Spleen (tissue), 11 donors: Measurements from ENCODE around the gene CCDC12. TPM values are rescaled to one million over a fixed set of nuclear protein-coding genes. Genes with fewer than 3 reads are reported as not detected.

Experiments
- DNase-seq: peaks from one replicate; pipeline ENCODE4 v3.0.0-alpha.2; 2020
- H3K27ac ChIP-seq, 8 donors: fragments of 200-600 bp; sonication (generic) in 7 of 8; 1 replicate in 4 of 8; 2 replicates in 4 of 8; pipeline versions ENCODE4 v1.5.0 to v1.8.0; 2016 to 2021; ENCODE audit warnings: inconsistent platforms in 4 of 8, mild to moderate bottlenecking in 4 of 8, moderate library complexity in 1 of 8
- H3K27me3 ChIP-seq, 7 donors: fragments of 200-600 bp; sonication (generic) in 6 of 7; replicated peaks in 1 of 7; 1 replicate in 4 of 7; 2 replicates in 3 of 7; pipeline versions ENCODE4 v1.5.0 to v1.8.0; 2016 to 2021; ENCODE audit warnings: inconsistent platforms in 3 of 7, mild to moderate bottlenecking in 1 of 7
- H3K36me3 ChIP-seq, 6 donors: fragments of 200-600 bp; sonication (generic) in 5 of 6; 1 replicate in 4 of 6; 2 replicates in 2 of 6; pipeline versions ENCODE4 v1.5.0 to v1.8.0; 2016 to 2021; ENCODE audit warnings: inconsistent platforms in 2 of 6
- H3K4me1 ChIP-seq, 6 donors: fragments of 200-600 bp; sonication (generic) in 5 of 6; 1 replicate in 3 of 6; 2 replicates in 3 of 6; pipeline versions ENCODE4 v1.5.0 to v1.8.0; 2016 to 2021; ENCODE audit warnings: inconsistent platforms in 3 of 6
- H3K4me3 ChIP-seq, 8 donors: fragments of 200-600 bp; sonication (generic) in 7 of 8; 1 replicate in 4 of 8; 2 replicates in 4 of 8; pipeline versions ENCODE4 v1.5.0 to v1.8.0; 2016 to 2021; ENCODE audit warnings: inconsistent platforms in 4 of 8, mild to moderate bottlenecking in 4 of 8, moderate library complexity in 2 of 8
- H3K9me3 ChIP-seq, 8 donors: fragments of 200-600 bp; sonication (generic) in 7 of 8; 1 replicate in 4 of 8; 2 replicates in 4 of 8; pipeline versions ENCODE4 v1.5.0 to v1.8.0; 2016 to 2021; ENCODE audit warnings: inconsistent platforms in 4 of 8
- CTCF ChIP-seq, 11 experiments: fragments of 200-600 bp in 7 of 11; fragments of 450-650 bp in 4 of 11; sonication (generic) in 4 of 11; IDR thresholded peaks in 8 of 11; conservative IDR thresholded peaks in 3 of 11; 1 replicate in 7 of 11; 2 replicates in 4 of 11; pipeline versions ENCODE4 v1.4.0 to v1.8.0; 2016 to 2021; ENCODE audit warnings: antibody characterized with exemption in 11 of 11, inconsistent platforms in 4 of 11, mild to moderate bottlenecking in 1 of 11
- POLR2A ChIP-seq, 3 donors: fragments of 450-650 bp; IDR thresholded peaks; one replicate each; pipeline ENCODE4 v1.5.1; 2017; ENCODE audit warnings: antibody characterized with exemption in 3 of 3, mild to moderate bottlenecking in 1 of 3
- POLR2AphosphoS5 ChIP-seq, 3 donors: sonication (generic); formaldehyde crosslinking; IDR thresholded peaks; one replicate each; pipeline ENCODE4 v1.5.1; 2017; ENCODE audit warnings: antibody characterized with exemption in 3 of 3
- WGBS, 5 donors: extraction: QIAGEN DNeasy Blood & Tissue Kit in 3 of 5; methylation state at CpG; one replicate each; pipeline versions ENCODE4 v1.1.5 to v1.1.7; 2013 to 2018; 5-methylcytosine and 5-hydroxymethylcytosine counted together
- intact Hi-C: fragments of 100-400 bp; cut with DNase I; formaldehyde crosslinking; loops from one replicate; pipeline ENCODE4 v1.15.0; 2023; ENCODE audit warnings: low total_unique reads
- polyA plus RNA-seq, 3 donors: library from polyadenylated mRNA; stranded (reverse); fragments of 200-250 nt; gene quantifications; one replicate each; pipeline ENCODE4 v1.2.1, GENCODE V29; 2013
- total RNA-seq, 7 donors: library from RNA; depleted of rRNA in 3 of 7; stranded (reverse); fragments of >200 nt in 3 of 7; fragmentation: NEBNext Ultra II Directional in 4 of 7; extraction: Animal tissue kit (Norgen Biotek cat#: 25700) in 4 of 7; gene quantifications; one replicate each; pipeline versions ENCODE4 v1.1.0 to v1.2.1, GENCODE V29; 2016 to 2021
- donor health status: healthy with polysubstance abuse.
- donor health status: DM: no; HTN: no; CAD: no; lungs with moderate emphysema.
- donor health status: DM: no; HTN: no; CAD: no.
- donor health status: Bipolar disorder and iron deficiency.
- donor health status: healthy.
- donor health status: DM: no; HTN: no; CAD: no.
- donor health status: DM: yes; HTN: yes; CAD: no.

Gene CCDC12
- total and polyA plus RNA-seq, 10 donors = 36.5 to 124 (median 55.7) TPM

DNA sequence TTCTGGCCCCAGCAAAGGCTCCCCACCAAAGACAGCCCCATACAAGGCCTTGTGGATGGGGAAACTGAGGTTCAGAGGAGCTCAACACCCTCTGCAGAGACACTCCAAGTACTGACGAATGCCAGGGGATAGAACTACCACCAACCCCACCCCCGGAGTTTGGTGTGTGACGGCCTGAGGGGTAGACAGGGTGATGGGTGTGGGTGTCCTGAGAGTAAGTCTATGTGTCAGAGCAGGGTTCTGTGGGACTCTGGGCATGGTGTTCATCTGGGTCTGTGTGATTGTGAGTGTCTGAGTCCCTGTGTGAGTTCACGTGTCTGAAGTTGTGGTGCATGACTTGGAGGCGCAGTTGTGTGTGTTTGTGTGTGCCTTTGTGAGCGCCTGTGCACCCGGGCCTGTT, 91.6 kb downstream of the CCDC12 start:
- Histone ChIP-seq H3K4me1 (peaks cover 8 to 66% (median 39%) of the 10 kb centered on the region in 6 donors), H3K27ac (no peak overlapping the region), H3K36me3 (no peaks in the 10 kb centered on the region), H3K4me3 (peak overlapping the region in 5 of 8 donors; percentile 16 to 78 (median 54)), H3K9me3 (no peaks in the 10 kb centered on the region), H3K27me3 (peaks cover 0 to 80% (median 43%) of the 10 kb centered on the region in 7 donors)
- 81 to 94% (median 85%) methylated on average over 6 to 7 of the region's 7 CpGs for WGBS, 5 donors
- intact Hi-C loops = no loop called here
- TF ChIP-seq CTCF (IDR thresholded peaks at IDR 0.05 in 8 of 11, conservative IDR thresholded peaks at IDR 0.05 in 3 of 11) (no peak), POLR2AphosphoS5 (IDR thresholded peaks at IDR 0.05) (no peak), POLR2A (IDR thresholded peaks at IDR 0.05) (no peak)
- DNase-seq = no peak

DNA sequence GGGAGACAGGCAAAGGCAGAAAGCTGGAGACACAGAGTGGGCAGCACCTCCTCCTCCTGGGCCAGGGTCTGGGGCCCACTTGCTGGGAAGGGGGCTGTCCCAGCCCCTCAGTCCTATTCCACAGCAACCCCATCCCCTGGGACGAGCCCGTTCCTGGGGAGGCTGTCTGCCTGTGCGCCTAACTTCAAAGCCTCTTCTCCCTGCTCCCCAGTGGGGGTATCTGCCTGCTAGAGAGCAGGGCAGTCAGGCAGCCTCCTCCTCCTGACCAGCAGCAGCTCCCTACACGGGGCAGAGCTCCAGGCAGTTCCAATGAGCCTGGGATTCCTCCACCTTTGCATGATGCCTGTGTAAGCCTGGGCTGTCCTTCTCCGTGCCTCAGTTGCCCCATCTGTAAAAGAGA, 92.1 kb downstream of the CCDC12 start:
- Histone ChIP-seq H3K27ac (peak overlapping the region in 1 of 8 donors; percentile 85), H3K27me3 (peaks cover 0 to 78% (median 43%) of the 10 kb centered on the region in 7 donors), H3K4me3 (peak overlapping the region in 6 of 8 donors; percentile 16 to 78 (median 54)), H3K36me3 (no peaks in the 10 kb centered on the region), H3K4me1 (peaks cover 7 to 66% (median 39%) of the 10 kb centered on the region in 6 donors), H3K9me3 (no peaks in the 10 kb centered on the region)
- no peak for DNase-seq
- 64 to 75% (median 68%) methylated on average over 5 of the region's 5 CpGs for WGBS, 5 donors
- intact Hi-C loops = no loop called here
- TF ChIP-seq POLR2AphosphoS5 (IDR thresholded peaks at IDR 0.05) = no peak
- TF ChIP-seq CTCF (IDR thresholded peaks at IDR 0.05 in 8 of 11, conservative IDR thresholded peaks at IDR 0.05 in 3 of 11) = no peak
- TF ChIP-seq POLR2A (IDR thresholded peaks at IDR 0.05) = no peak

DNA sequence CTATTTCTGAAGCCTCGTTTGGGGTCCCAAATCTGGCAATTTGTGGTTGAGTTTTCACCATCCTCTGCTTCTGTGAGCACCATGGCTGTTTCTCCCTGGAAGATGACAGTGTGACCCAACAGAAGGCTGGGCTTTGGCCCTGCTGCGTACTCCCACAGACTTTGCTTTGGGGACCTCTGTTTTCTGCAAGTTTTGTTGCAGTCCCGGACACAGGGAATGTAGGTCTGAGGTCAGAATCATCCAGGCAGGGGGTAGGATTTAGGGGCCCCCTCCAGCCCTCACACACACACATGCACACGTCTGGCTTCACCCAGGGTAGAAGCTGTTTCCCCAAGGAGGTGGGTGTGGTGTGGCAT, 92.7 kb downstream of the CCDC12 start:
- intact Hi-C loops = no loop called here
- Histone ChIP-seq H3K4me3 (peak overlapping the region; percentile 36 to 78 (median 53)), H3K9me3 (no peaks in the 10 kb centered on the region), H3K36me3 (no peaks in the 10 kb centered on the region), H3K4me1 (peaks cover 6 to 66% (median 37%) of the 10 kb centered on the region in 6 donors), H3K27ac (peak overlapping the region in 3 of 8 donors; percentile 83 to 85 (median 84)), H3K27me3 (peaks cover 0 to 72% (median 43%) of the 10 kb centered on the region in 7 donors)
- no peak for DNase-seq
- WGBS, 5 donors = 52 to 67% (median 61%) methylated on average over 4 of the region's 4 CpGs
- no peak for TF ChIP-seq POLR2A (IDR thresholded peaks at IDR 0.05)
- TF ChIP-seq POLR2AphosphoS5 (IDR thresholded peaks at IDR 0.05) = no peak
- no peak for TF ChIP-seq CTCF (IDR thresholded peaks at IDR 0.05 in 8 of 11, conservative IDR thresholded peaks at IDR 0.05 in 3 of 11)

DNA sequence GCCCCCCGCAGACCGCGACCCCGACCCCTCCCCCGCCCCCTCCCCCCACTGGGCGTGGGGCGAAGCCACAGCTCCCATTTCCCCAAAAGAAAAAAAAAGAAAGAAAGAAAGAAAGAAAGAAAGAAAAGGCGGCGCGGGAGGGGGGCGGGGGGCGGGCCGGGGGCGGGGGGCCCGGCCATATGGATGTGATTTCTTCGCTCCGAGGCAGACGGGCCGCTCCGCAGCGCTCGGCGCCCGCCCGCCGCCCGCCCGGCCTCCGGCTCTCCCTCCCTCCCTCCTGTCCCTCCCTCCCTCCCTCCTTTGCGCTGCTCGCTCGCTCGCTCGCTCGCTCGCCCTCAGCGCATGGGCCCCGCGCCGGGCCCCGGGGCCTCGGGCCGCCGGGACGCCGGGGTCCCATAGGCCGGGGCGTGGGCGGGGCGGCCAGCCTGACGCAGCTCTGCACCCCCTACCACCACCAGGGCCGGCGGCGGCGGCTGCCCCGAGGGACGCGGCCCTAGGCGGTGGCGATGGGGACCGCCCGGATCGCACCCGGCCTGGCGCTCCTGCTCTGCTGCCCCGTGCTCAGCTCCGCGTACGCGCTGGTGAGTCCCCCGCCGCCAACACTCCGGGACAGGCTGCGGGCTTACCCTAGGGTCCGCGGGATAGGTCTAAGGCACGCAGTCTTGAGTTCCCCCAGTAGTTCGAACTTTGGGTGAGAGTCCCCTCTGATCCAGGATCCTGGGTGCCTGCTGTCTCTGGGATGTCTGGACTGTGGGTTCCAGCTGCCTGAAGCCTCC, 93.3 kb downstream of the CCDC12 start:
- H3K4me1 ChIP-seq = peaks cover 6 to 62% (median 35%) of the 10 kb centered on the region in 6 donors
- no peak for TF ChIP-seq CTCF (IDR thresholded peaks at IDR 0.05 in 8 of 11, conservative IDR thresholded peaks at IDR 0.05 in 3 of 11)
- no peak for TF ChIP-seq POLR2AphosphoS5 (IDR thresholded peaks at IDR 0.05)
- no peak for TF ChIP-seq POLR2A (IDR thresholded peaks at IDR 0.05)
- WGBS, 5 donors = 0 to 8% (median 5%) methylated on average over 32 to 73 of the region's 78 CpGs
- no peak for DNase-seq
- H3K36me3 ChIP-seq = no peaks in the 10 kb centered on the region
- peak overlapping the region; percentile 36 to 78 (median 53) for H3K4me3 ChIP-seq
- intact Hi-C loops = no loop called here
- no peaks in the 10 kb centered on the region for H3K9me3 ChIP-seq
- peak overlapping the region in 7 of 8 donors; percentile 67 to 85 (median 83) for H3K27ac ChIP-seq
- peaks cover 0 to 71% (median 43%) of the 10 kb centered on the region in 7 donors for H3K27me3 ChIP-seq
